GM20000 (cell line): Measurements from ENCODE around the gene SERPINB6.

ENCODE experiments used
- DNase-seq: peaks from one replicate; pipeline ENCODE4 v3.0.0; 2012; ENCODE audit warnings: low spot score
- TF ChIP-seq, protein P1 (sequence below): IDR thresholded peaks from 2 replicates; pipeline ENCODE4 v1.5.1; 2012; ENCODE audit warnings: mild to moderate bottlenecking, control low read depth; ENCODE audit errors: extremely low read depth, missing control alignments

The SERPINB6 gene

DNA sequence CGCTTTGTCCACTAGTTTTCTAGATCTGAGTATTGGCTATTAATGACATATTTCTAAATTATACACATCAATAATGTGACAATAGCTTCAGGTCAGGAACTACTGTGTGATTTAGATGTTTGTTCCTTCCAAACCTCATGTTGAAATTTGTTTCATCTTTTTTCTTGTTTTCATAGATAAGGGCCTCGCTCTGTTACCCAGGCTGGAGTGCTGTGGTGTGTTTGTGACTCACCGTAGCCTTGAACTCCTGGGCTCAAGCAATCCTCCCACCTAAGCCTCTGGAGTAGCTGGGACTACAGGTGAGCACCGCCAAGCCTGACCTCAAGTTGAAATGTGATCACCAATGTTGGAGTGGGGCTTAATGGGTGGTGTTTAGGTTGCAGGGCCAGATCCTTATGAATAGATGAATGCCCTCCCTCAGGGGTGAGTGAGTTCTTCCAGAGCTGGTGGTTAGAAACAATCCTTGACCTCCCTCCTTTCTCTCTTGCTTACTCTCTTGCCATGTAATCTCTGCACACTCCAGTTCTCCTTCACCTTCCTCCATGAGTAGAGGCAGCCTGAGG, 22.5 kb upstream of the SERPINB6 start:
- TF ChIP-seq, protein P1, sequence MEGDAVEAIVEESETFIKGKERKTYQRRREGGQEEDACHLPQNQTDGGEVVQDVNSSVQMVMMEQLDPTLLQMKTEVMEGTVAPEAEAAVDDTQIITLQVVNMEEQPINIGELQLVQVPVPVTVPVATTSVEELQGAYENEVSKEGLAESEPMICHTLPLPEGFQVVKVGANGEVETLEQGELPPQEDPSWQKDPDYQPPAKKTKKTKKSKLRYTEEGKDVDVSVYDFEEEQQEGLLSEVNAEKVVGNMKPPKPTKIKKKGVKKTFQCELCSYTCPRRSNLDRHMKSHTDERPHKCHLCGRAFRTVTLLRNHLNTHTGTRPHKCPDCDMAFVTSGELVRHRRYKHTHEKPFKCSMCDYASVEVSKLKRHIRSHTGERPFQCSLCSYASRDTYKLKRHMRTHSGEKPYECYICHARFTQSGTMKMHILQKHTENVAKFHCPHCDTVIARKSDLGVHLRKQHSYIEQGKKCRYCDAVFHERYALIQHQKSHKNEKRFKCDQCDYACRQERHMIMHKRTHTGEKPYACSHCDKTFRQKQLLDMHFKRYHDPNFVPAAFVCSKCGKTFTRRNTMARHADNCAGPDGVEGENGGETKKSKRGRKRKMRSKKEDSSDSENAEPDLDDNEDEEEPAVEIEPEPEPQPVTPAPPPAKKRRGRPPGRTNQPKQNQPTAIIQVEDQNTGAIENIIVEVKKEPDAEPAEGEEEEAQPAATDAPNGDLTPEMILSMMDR: no peak

DNA sequence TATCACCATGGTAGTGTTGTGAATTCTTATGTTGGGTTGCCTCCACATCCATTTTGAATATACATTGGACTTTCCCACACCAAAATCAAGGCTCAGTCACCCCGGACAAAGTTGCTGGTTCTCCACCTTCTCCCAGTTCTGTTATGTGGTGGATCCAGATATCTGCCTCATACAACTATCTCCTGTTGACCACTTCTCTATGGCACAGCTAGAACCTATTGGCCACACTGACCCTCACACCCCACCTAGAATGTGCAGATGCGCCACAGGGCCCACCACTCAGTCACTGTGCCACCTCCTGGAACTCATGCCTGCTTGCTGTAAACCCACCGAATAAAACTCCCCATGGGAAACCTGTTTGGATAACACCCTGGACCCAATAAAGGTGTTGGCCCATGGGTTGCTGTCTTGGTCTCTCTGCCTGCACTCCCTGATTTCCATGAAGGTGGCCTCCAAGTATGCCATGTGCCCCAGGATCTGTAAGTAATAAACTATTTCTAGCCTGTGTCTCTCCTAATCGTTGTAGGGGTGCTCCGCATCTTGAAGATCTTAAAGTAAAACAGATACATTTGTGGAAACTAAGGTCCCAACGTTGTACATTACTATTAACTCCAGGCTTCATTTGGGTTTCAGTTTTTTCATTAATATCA, 21.1 kb upstream of the SERPINB6 start:
- no peak for DNase-seq
- TF ChIP-seq, protein P1: no peak

More for the DNA sequence above, 22.5 kb upstream of the SERPINB6 start:
- no peak for DNase-seq

DNA sequence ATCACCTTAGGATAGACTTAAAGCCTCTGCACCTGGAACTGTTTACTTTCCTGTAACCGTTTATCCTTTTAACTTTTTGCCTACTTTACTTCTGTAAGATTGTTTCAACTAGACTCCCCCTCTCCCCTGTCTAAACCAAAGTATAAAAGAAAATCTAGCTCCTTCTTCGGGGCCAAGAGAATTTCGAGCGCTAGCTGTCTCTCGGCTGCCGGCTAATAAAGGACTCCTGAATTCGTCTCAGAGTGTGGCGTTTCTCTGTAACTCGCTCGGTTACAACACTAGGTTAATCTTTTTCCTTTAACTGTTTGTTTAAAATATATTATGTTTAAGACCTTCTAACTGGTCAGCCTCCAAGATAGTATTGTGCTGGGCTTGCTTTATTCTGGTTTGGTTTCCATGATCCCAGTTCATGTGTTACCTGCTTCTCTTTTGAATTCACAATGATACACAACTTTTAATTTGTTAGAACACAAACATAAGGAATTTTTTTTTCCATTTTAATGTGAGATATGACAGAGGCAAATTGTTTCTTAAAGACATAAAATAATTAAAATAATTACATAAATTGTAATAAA, 19.7 kb upstream of the SERPINB6 start:
- TF ChIP-seq, protein P1: no peak
- no peak for DNase-seq

DNA sequence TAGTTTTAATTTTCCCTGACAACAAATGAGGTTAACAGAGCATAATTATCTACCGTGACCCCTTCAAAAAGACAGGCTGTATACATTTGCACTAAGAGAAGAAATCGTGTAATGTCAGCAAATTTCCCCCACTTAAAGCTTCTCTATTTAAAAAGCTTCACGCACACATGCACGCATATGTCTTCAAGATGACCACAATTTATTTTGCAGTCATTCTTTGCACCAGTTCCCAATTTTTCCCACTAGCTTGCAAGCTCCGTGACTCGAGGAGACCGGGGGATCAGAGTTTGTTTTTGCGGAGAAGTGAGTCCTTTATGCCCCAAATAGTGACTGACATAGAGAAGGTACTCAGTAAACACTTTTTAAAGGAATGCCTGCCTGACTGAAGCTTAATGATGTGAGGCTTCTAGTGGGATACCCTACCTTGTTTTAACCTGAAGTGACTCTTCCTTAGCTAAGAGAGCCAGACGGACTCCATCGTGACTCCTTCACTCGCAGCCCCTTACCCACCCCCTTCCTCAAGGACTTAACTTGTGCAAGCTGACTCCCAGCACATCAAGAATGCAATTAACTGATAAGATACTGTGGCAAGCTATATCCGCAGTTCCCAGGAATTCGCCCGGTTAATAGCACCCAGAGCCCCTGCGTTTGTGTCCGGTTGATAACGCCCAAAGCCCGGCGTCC, 19.0 kb upstream of the SERPINB6 start:
- TF ChIP-seq, protein P1: no peak
- DNase-seq: no peak

DNA sequence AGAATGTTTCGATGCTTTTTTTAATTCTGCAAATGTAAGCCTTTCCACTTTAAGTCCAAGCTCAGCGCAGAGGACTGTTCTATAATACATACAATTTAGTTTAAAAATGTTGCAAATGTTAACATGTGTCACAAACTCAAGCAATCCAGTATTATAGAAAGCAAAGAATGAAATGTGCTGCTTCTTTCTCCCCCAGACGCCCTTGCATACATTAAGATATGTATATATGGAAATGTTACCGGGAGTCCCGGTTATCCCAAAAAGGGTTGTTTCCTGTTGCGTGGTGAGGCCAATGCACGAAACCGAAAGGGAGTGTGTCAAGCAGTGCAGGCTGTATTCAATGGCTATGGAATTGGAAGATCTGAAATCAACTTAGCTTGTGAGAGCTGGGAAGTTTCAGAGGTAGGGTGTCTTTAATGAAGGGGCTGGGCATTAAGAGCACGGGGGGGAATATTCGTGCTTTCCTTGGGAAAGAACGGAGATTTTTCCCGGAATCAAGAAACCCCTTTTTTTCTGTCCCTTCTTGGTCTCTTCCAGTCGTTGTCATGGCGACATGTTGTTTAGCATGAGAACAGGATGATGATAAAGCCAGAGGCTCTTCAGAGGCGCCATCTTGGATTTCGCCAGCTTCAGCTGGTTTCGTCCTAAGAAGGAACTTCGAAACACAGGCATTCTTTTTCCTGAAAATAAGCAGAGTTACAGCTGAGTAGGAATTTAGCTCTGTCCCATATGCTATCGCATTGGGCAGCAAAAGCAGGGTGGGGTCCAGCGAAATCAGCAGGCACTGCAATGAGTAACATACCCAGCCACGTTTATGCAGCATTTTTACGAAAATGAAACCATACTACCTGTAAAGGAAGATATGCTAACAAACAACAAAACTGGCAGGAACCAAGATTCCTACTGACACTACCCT, 18.2 kb upstream of the SERPINB6 start:
- TF ChIP-seq, protein P1: no peak
- DNase-seq: peak; percentile 81

DNA sequence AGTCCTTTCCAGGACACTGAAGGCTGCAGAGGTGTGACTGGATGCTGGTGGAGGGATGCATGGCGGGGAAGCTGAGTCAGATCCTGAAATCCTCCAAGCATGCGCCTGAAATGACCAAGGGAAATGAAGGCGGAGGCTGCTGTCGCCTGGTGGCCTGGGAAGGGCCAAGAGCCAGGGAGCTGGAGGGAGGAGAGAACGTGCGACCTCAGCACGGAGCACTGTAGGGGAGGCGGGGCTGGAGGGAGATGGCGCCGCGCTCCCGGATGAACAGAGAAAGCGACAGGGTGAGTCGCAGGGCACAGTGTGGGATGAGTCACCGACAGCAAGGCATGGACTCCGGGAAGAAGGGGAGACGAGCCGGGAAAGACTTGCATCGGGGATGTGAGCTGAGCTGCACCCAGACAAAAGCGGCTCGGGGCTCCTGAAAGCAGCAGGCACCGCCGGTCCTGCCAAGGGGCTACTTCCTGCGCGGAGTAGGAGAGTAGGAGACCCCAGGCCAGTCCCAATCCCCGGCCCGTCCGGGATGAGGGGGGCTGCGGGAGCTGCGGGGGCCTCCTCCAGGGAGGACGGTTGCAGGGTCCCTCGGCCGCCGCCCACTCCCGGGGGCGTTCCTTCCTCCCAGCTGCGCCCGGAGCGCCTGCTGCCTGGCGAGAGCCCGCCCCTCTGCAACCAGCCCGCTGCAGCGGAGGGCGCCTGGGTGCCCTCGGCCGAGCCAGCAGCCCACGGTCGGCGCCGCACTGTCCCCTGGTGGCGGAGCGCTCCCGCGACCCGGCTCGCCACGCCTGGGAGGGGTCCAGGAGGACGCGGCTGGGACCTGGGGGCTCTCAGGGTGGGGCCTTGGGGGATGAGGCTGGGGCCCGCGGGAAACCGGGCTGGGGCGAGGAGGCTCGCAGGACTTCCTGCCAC, 17.3 kb upstream of the SERPINB6 start:
- peak; percentile 81 for DNase-seq

More for the DNA sequence above, 17.3 kb upstream of the SERPINB6 start:
- TF ChIP-seq, protein P1: peak; percentile 86
